BJ (cell line): ENCODE data around the gene RADIL. TPM values are rescaled to one million over a fixed set of nuclear protein-coding genes. Genes with fewer than 3 reads are reported as not detected.

ENCODE experiments used
- CTCF ChIA-PET: fragments of 350-600 bp; formaldehyde crosslinking; extraction: SDS; loops from one replicate; lab custom pipeline; 2021; ENCODE audit warnings: antibody characterized with exemption, inconsistent platforms; lab: Yijun Ruan, JAX
- POLR2A ChIA-PET: fragments of 300-600 bp; sonication (Branson Sonifier 250); formaldehyde crosslinking; extraction: SDS; loops from one replicate; lab custom pipeline; 2021; ENCODE audit warnings: antibody characterized with exemption; lab: Charles Lee
- DNase-seq: peaks from one replicate; pipeline ENCODE4 v3.0.0-alpha.2; 2011; ENCODE audit warnings: low read depth
- H3K27me3 ChIP-seq: 2 replicates; pipeline ENCODE4 v1.6.0; 2011; ENCODE audit warnings: low read length; ENCODE audit not compliant: control insufficient read depth, insufficient read depth
- H3K36me3 ChIP-seq: 2 replicates; pipeline ENCODE4 v1.5.1; 2011; ENCODE audit warnings: low read length; ENCODE audit not compliant: control insufficient read depth, insufficient read depth
- H3K4me3 ChIP-seq: 2 replicates; pipeline ENCODE4 v1.5.1; 2011; ENCODE audit warnings: low read depth, mild to moderate bottlenecking, control low read depth, low read length
- CTCF ChIP-seq: IDR thresholded peaks from 2 replicates; pipeline ENCODE4 v1.5.1; 2011; ENCODE audit warnings: low read depth, mild to moderate bottlenecking, control low read depth, inconsistent platforms, low read length, moderate library complexity; ENCODE audit not compliant: insufficient read depth
- polyA plus RNA-seq: library from polyadenylated mRNA; depleted of rRNA; stranded (reverse); fragments of >200 nt; gene quantifications from 2 replicates; pipeline ENCODE4 v1.2.3, GENCODE V29; 2011

Gene RADIL
- polyA plus RNA-seq, 1 experiment: 1.2 TPM

GRCh38 chr7:4800487-4800886 is 83.0 kb downstream of the RADIL start:
- Histone ChIP-seq H3K4me3 (no peak overlapping the region), H3K27me3 (no peaks in the 10 kb centered on the region), H3K36me3 (no peaks in the 10 kb centered on the region)
- DNase-seq: no peak
- POLR2A ChIA-PET: no interaction called here
- CTCF ChIA-PET: interaction anchor here (0.6 to 1.6 kb wide), 3 partner anchors 83 to 286 kb away, joined by 3 to 12 read pairs (median 8); partner anchors contain the start of gene RADIL
- TF ChIP-seq CTCF: no peak

DNA sequence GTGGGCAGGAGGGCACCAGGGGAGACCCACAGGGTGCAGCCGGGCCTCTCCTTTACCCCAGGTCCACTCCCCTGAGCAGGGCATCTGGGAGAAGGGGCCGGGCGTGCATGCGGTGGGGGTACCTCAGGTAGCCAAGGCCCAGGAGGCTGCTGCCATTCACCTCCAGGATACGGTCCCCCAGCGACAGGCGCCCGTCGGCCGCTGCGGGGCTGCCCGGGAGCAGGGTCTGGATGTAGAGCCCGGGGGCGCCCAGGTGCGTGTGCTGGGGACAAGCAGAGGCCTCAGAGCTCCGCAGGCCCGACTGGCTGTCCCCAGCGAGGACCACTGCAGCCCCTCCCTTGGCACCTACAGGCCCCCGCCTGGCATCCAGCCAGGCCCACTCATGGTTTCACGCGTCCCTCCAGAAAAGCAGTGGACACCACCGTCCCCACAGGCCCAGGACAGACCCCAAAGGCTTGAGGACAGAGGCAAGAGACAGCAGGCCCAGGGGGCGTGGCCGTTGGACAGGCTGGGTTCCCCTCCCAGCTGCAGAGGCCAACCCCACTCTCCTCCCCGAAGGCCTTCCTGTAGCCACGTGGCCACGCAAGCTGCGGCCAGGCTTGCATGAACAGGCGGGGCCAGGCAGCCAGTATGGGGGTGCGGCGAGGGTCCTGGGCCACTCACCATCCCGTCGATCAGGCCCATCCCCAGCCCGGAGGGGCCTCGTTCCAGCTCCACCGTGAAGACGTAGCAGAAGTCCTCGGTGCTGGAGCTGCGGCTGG is 83.8 kb downstream of the RADIL start:
- ChIA-PET CTCF (interaction anchor here (0.6 to 4.2 kb wide), 8 partner anchors 13 to 292 kb away, joined by 3 to 51 read pairs (median 8); partner anchors contain the start of gene RADIL), POLR2A (no interaction called here)

DNA sequence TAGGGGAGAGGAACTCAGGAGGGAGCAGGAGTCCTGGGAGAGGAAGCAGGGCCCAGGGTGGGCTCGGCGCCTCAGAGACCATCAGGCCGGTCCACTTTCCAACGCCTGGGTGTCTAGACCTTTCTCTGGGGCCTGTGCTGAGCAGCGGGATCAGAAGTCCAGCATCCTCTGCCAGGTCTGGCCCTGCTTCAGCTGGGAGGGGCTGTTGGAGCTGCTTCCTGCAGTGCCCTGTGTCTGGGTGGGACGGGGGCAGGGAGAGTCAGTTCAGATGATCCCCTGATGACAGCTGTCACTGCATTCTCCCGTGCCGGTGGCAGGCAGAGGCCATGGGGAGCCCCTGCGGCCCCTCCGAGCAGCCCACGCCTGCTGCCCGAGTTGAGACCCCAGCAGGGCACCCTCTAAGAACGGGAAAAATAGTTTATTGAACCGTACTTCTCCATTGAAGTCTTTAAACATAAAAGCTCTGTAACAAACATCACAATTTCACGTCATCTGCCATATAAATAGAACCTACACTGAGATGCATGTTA is 84.7 kb downstream of the RADIL start:
- DNase-seq: no peak
- no peak for TF ChIP-seq CTCF
- ChIA-PET CTCF (interaction anchor here (0.6 to 4.2 kb wide), 22 partner anchors 8 to 653 kb away, joined by 3 to 51 read pairs (median 3); partner anchors contain the start of genes AP5Z1 and RADIL), POLR2A (no interaction called here)
- Histone ChIP-seq H3K4me3 (no peak overlapping the region), H3K27me3 (no peaks in the 10 kb centered on the region), H3K36me3 (0 out of 2 replicates have a peak, but pooled peaks cover 1% of the 10 kb centered on the region)

More for the DNA sequence above, 83.8 kb downstream of the RADIL start:
- TF ChIP-seq CTCF: no peak
- DNase-seq: no peak
- Histone ChIP-seq H3K4me3 (no peak overlapping the region), H3K27me3 (no peaks in the 10 kb centered on the region), H3K36me3 (no peaks in the 10 kb centered on the region)

DNA sequence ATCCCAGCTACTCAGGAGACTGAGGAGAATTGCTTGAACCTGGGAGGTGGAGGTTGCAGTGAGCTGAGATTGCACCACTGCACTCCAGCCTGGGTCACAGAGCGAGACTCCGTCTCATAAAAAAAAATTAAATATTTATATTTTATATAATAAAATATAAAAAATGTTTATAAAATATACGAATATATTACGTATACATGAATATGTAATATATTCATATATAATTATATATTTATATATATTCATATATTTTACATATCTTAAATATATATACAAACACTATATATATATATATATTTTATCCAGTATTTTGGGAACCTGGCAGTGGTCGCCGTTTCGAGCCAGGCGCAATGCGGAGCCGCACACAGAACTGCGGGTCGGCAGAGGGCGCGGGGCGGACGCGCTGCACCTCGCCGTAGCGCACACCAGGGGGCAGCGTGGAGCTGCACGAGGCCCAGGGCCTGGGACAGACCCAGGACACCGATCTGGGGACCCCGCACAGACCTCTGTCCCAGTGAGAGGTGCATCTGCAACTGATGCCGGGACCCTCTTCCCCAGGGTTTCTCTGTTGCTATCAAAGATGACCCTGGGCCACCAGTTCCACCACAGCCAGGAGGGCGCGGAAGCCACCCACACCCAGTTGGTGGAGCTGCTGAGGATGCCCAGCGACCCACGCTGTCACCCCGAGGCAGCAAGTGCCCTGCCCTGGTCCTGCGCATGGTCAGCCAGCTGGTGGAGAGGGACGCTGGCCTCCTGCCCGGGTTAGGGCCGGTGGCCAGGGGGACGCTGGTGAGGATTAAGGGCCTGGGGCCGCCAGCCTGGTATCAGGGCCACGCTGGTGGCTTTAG is 85.4 kb downstream of the RADIL start:
- ChIA-PET CTCF (interaction anchor here (0.5 to 4.2 kb wide), 26 partner anchors 9 to 654 kb away, joined by 3 to 51 read pairs (median 3); partner anchors contain the start of genes AP5Z1 and RADIL), POLR2A (no interaction called here)
- H3K4me3 ChIP-seq: no peak overlapping the region
- peak; percentile 95 for TF ChIP-seq CTCF
- H3K36me3 ChIP-seq: 0 out of 2 replicates have a peak, but pooled peaks cover 1% of the 10 kb centered on the region
- no peak for DNase-seq
- H3K27me3 ChIP-seq: no peaks in the 10 kb centered on the region
